ENCODE results near the gene ZNF780A.

Gene ZNF780A

GRCh38 chr19:40057166-40057565, 33.6 kb downstream of the ZNF780A start:
- TF ChIP-seq, protein P1, sequence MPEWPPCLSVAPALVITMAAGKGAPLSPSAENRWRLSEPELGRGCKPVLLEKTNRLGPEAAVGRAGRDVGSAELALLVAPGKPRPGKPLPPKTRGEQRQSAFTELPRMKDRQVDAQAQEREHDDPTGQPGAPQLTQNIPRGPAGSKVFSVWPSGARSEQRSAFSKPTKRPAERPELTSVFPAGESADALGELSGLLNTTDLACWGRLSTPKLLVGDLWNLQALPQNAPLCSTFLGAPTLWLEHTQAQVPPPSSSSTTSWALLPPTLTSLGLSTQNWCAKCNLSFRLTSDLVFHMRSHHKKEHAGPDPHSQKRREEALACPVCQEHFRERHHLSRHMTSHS (tag by site-specific recombination; IDR thresholded peaks at IDR 0.05) = no peak
- TF ChIP-seq ZNF621 (tag by site-specific recombination; IDR thresholded peaks at IDR 0.05) = no peak
- peak; percentile 63; the same call in 1 of the 2 replicates for TF ChIP-seq ATF2 (tag by site-specific recombination; IDR thresholded peaks at IDR 0.05; ENCODE audit: low read depth)
- peak; percentile 11; the same call in 1 of the 2 replicates for TF ChIP-seq RBAK (tag by site-specific recombination; IDR thresholded peaks at IDR 0.05)
- TF ChIP-seq, protein P2, sequence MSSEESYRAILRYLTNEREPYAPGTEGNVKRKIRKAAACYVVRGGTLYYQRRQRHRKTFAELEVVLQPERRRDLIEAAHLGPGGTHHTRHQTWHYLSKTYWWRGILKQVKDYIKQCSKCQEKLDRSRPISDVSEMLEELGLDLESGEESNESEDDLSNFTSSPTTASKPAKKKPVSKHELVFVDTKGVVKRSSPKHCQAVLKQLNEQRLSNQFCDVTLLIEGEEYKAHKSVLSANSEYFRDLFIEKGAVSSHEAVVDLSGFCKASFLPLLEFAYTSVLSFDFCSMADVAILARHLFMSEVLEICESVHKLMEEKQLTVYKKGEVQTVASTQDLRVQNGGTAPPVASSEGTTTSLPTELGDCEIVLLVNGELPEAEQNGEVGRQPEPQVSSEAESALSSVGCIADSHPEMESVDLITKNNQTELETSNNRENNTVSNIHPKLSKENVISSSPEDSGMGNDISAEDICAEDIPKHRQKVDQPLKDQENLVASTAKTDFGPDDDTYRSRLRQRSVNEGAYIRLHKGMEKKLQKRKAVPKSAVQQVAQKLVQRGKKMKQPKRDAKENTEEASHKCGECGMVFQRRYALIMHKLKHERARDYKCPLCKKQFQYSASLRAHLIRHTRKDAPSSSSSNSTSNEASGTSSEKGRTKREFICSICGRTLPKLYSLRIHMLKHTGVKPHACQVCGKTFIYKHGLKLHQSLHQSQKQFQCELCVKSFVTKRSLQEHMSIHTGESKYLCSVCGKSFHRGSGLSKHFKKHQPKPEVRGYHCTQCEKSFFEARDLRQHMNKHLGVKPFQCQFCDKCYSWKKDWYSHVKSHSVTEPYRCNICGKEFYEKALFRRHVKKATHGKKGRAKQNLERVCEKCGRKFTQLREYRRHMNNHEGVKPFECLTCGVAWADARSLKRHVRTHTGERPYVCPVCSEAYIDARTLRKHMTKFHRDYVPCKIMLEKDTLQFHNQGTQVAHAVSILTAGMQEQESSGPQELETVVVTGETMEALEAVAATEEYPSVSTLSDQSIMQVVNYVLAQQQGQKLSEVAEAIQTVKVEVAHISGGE (tag by site-specific recombination; conservative IDR thresholded peaks at IDR 0.05; ENCODE audit: low read depth) = no peak
- TF ChIP-seq ZNF274 (IDR thresholded peaks at IDR 0.05; ENCODE audit: low read length) = no peak
- no peak for TF ChIP-seq ZNF274 (tag by site-specific recombination; IDR thresholded peaks at IDR 0.05; ENCODE audit: borderline replicate concordance)
- TF ChIP-seq SP2 (tag by site-specific recombination; IDR thresholded peaks at IDR 0.05) = no peak
- no peak for TF ChIP-seq ZNF341 (tag by site-specific recombination; IDR thresholded peaks at IDR 0.05; ENCODE audit: low read depth)
- no peak for TF ChIP-seq SP7 (tag by site-specific recombination; IDR thresholded peaks at IDR 0.05)
- TF ChIP-seq ZNF707 (tag by site-specific recombination; IDR thresholded peaks at IDR 0.05) = no peak
- TF ChIP-seq ZNF16 (tag by site-specific recombination; IDR thresholded peaks at IDR 0.05; ENCODE audit: low read depth) = no peak
- TF ChIP-seq ZNF837 (tag by site-specific recombination; IDR thresholded peaks at IDR 0.05) = no peak
- TF ChIP-seq SCRT2 (tag by site-specific recombination; IDR thresholded peaks at IDR 0.05) = no peak; the same call in none of the 2 replicates
- TF ChIP-seq, protein P3, sequence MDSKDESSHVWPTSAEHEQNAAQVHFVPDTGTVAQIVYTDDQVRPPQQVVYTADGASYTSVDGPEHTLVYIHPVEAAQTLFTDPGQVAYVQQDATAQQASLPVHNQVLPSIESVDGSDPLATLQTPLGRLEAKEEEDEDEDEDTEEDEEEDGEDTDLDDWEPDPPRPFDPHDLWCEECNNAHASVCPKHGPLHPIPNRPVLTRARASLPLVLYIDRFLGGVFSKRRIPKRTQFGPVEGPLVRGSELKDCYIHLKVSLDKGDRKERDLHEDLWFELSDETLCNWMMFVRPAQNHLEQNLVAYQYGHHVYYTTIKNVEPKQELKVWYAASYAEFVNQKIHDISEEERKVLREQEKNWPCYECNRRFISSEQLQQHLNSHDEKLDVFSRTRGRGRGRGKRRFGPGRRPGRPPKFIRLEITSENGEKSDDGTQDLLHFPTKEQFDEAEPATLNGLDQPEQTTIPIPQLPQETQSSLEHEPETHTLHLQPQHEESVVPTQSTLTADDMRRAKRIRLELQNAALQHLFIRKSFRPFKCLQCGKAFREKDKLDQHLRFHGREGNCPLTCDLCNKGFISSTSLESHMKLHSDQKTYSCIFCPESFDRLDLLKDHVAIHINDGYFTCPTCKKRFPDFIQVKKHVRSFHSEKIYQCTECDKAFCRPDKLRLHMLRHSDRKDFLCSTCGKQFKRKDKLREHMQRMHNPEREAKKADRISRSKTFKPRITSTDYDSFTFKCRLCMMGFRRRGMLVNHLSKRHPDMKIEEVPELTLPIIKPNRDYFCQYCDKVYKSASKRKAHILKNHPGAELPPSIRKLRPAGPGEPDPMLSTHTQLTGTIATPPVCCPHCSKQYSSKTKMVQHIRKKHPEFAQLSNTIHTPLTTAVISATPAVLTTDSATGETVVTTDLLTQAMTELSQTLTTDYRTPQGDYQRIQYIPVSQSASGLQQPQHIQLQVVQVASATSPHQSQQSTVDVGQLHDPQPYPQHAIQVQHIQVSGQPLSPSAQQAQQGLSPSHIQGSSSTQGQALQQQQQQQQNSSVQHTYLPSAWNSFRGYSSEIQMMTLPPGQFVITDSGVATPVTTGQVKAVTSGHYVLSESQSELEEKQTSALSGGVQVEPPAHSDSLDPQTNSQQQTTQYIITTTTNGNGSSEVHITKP (tag by site-specific recombination; IDR thresholded peaks at IDR 0.05) = no peak
- peak; percentile 62; the same call in 1 of the 2 replicates for TF ChIP-seq ZNF558 (tag by site-specific recombination; IDR thresholded peaks at IDR 0.05)
- TF ChIP-seq SCRT1 (tag by site-specific recombination; IDR thresholded peaks at IDR 0.05; ENCODE audit: borderline replicate concordance) = no peak
- Histone ChIP-seq H3K4me3 (ENCODE audit: low read depth, low read length) (no peak overlapping the region), H3K27ac (ENCODE audit: extremely low read depth, low read depth, low read length) (no peak overlapping the region), H3K36me3 (ENCODE audit: control insufficient read depth in 2 of 2, insufficient read depth in 1 of 2, low read length in 2 of 2) (peaks cover 0 to 26% of the 10 kb centered on the region in 2 experiments; a peak in 2 of 3 replicates), H3K4me1 (ENCODE audit: control insufficient read depth, insufficient read depth, low read length) (peaks cover 16% of the 10 kb centered on the region; the same call in 1 of the 2 replicates), H3K9me3 (ENCODE audit: control insufficient read depth, insufficient read depth, low read depth, low read length) (peaks cover 28% of the 10 kb centered on the region)
- ChIA-PET POLR2A (interaction anchor here (1.1 to 2.3 kb wide), 3 partner anchors 33 to 211 kb away, joined by 3 to 9 read pairs (median 4); partner anchors contain the start of genes FBL and PSMC4), CTCF (interaction anchor here (1.0 to 1.7 kb wide), 3 partner anchors 8 to 577 kb away, joined by 4 to 9 read pairs (median 5); no protein-coding TSS in a partner anchor)

All from HEK293 (cell line).